KMS-11 (cell line): ENCODE data around the gene PDLIM3.

Experiments
- H2AFZ ChIP-seq: fragments of 200-600 bp; sonication (generic); 2 replicates; pipeline ENCODE4 v1.6.1; 2016; ENCODE audit warnings: antibody characterized with exemption, mixed run types, low read depth
- H3K27ac ChIP-seq: fragments of 200-600 bp; sonication (generic); 2 replicates; pipeline ENCODE4 v1.6.1; 2016; ENCODE audit warnings: mild to moderate bottlenecking, mixed run types
- H3K27me3 ChIP-seq: fragments of 200-600 bp; sonication (generic); 2 replicates; pipeline ENCODE4 v1.6.1; 2017; ENCODE audit warnings: mild to moderate bottlenecking, low read depth, mixed run types, moderate library complexity; ENCODE audit not compliant: insufficient read depth
- H3K36me3 ChIP-seq: fragments of 200-600 bp; sonication (generic); 2 replicates; pipeline ENCODE4 v1.6.1; 2017; ENCODE audit warnings: mild to moderate bottlenecking, mixed run types; ENCODE audit not compliant: insufficient read depth
- H3K4me1 ChIP-seq: fragments of 200-600 bp; sonication (generic); 2 replicates; pipeline ENCODE4 v1.6.1; 2016; ENCODE audit warnings: mild to moderate bottlenecking, low read depth, mixed run types; ENCODE audit not compliant: poor library complexity, severe bottlenecking
- H3K4me2 ChIP-seq: fragments of 200-600 bp; sonication (generic); 2 replicates; pipeline ENCODE4 v1.7.0; 2016; ENCODE audit warnings: mild to moderate bottlenecking, mixed run types
- H3K4me3 ChIP-seq: fragments of 200-600 bp; sonication (generic); IDR thresholded peaks from 2 replicates; pipeline ENCODE4 v1.6.1; 2017; ENCODE audit warnings: low read depth, low read length, mixed read lengths; ENCODE audit not compliant: insufficient read depth
- H3K79me2 ChIP-seq: fragments of 200-600 bp; sonication (generic); 2 replicates; pipeline ENCODE4 v1.6.1; 2016; ENCODE audit warnings: low read depth, mixed run types; ENCODE audit not compliant: insufficient read depth
- H3K9ac ChIP-seq: fragments of 200-600 bp; sonication (generic); 2 replicates; pipeline ENCODE4 v1.6.1; 2016; ENCODE audit warnings: mild to moderate bottlenecking, mixed run types
- H4K20me1 ChIP-seq: fragments of 200-600 bp; sonication (generic); 2 replicates; pipeline ENCODE4 v1.6.1; 2016; ENCODE audit warnings: mild to moderate bottlenecking, mixed run types; ENCODE audit not compliant: insufficient read depth
- CTCF ChIP-seq: fragments of 200-600 bp; sonication (generic); conservative IDR thresholded peaks from 2 replicates; pipeline ENCODE4 v1.6.1; 2017; ENCODE audit warnings: low read depth, mild to moderate bottlenecking, antibody characterized with exemption, low read length, moderate library complexity, mixed read lengths

Gene PDLIM3

GRCh38 chr4:185480016-185480732 is 55.1 kb downstream of the PDLIM3 start:
- peak overlapping the region; percentile 98 for H3K4me2 ChIP-seq
- H3K9ac ChIP-seq: peak overlapping the region; percentile 45
- H3K36me3 ChIP-seq: no peaks in the 10 kb centered on the region
- no peaks in the 10 kb centered on the region for H4K20me1 ChIP-seq
- H3K27ac ChIP-seq: peak overlapping the region; percentile 60
- no peak overlapping the region for H3K4me3 ChIP-seq
- no peaks in the 10 kb centered on the region for H3K27me3 ChIP-seq
- H3K79me2 ChIP-seq: no peaks in the 10 kb centered on the region
- no peak for TF ChIP-seq CTCF
- peaks cover 68% of the 10 kb centered on the region for H3K4me1 ChIP-seq
- H2AFZ ChIP-seq: peak overlapping the region; percentile 47; the same call in 1 of the 2 replicates

- Histone ChIP-seq H4K20me1 (no peaks in the 10 kb centered on the region), H3K27me3 (no peaks in the 10 kb centered on the region), H3K36me3 (no peaks in the 10 kb centered on the region), H3K9ac (peak overlapping the region; percentile 12; the same call in 1 of the 2 replicates), H3K4me2 (peak overlapping the region; percentile 98), H2AFZ (peak overlapping the region; percentile 47; the same call in 1 of the 2 replicates), H3K4me1 (peaks cover 66% of the 10 kb centered on the region), H3K4me3 (no peak overlapping the region), H3K79me2 (no peaks in the 10 kb centered on the region), H3K27ac (peak overlapping the region; percentile 60)
- TF ChIP-seq CTCF: no peak
Measured at GRCh38 chr4:185479507-185479971, 55.8 kb downstream of the PDLIM3 start.

GRCh38 chr4:185473247-185473646 is 62.1 kb downstream of the PDLIM3 start:
- peaks cover 35% of the 10 kb centered on the region for H3K4me1 ChIP-seq
- H3K9ac ChIP-seq: no peak overlapping the region
- no peak overlapping the region for H3K27ac ChIP-seq
- H3K27me3 ChIP-seq: no peaks in the 10 kb centered on the region
- no peak overlapping the region for H2AFZ ChIP-seq
- H3K4me3 ChIP-seq: no peak overlapping the region
- no peaks in the 10 kb centered on the region for H3K36me3 ChIP-seq
- no peaks in the 10 kb centered on the region for H4K20me1 ChIP-seq
- no peaks in the 10 kb centered on the region for H3K79me2 ChIP-seq
- no peak overlapping the region for H3K4me2 ChIP-seq
- TF ChIP-seq CTCF: no peak

- Histone ChIP-seq H3K27ac (peak overlapping the region; percentile 27; the same call in 1 of the 2 replicates), H3K9ac (peak overlapping the region; percentile 57; the same call in 1 of the 2 replicates), H3K36me3 (no peaks in the 10 kb centered on the region), H3K27me3 (no peaks in the 10 kb centered on the region), H4K20me1 (no peaks in the 10 kb centered on the region), H3K4me3 (no peak overlapping the region), H3K4me2 (peak overlapping the region; percentile 95), H2AFZ (peak overlapping the region; percentile 98), H3K4me1 (peaks cover 24% of the 10 kb centered on the region), H3K79me2 (no peaks in the 10 kb centered on the region)
- no peak for TF ChIP-seq CTCF
Measured at GRCh38 chr4:185472103-185472542, 63.2 kb downstream of the PDLIM3 start.
